K562 (cell line): ENCODE data around the gene TMEM209. TPM values are rescaled to one million over a fixed set of nuclear protein-coding genes. Genes with fewer than 3 reads are reported as not detected.

Experiments used
- ASH1L ChIP-seq: fragments of 450-650 bp; IDR thresholded peaks from 2 replicates; pipeline ENCODE4 v1.6.1; 2018; ENCODE audit warnings: borderline replicate concordance, mild to moderate bottlenecking, low read depth; ENCODE audit not compliant: partially characterized antibody
- EGR1 ChIP-seq: fragments of 450-650 bp; conservative IDR thresholded peaks from 2 replicates; pipeline ENCODE4 v1.6.1; 2017; ENCODE audit warnings: mild to moderate bottlenecking
- ESRRA ChIP-seq: fragments of 450-650 bp; IDR thresholded peaks from 2 replicates; pipeline ENCODE4 v1.6.1; 2014; ENCODE audit warnings: low read depth, mild to moderate bottlenecking, moderate library complexity, borderline replicate concordance
- HNRNPL ChIP-seq: fragments of 200-400 bp; formaldehyde crosslinking; IDR thresholded peaks from 2 replicates; pipeline ENCODE4 v1.6.1; 2017; ENCODE audit warnings: low read depth, mild to moderate bottlenecking, low read length
- JUND ChIP-seq, 2 experiments: IDR thresholded peaks; 2 replicates in 1 of 2; 3 replicates in 1 of 2; pipeline ENCODE4 v1.6.1; 2011; ENCODE audit warnings: borderline replicate concordance in 2 of 2, low read depth in 2 of 2, low read length in 2 of 2, improper control_type of control experiment in 1 of 2, missing biosample characterization in 1 of 2, missing genetic modification characterization in 1 of 2, missing genetic modification reagents in 1 of 2
- MTA3 ChIP-seq: fragments of 450-650 bp; formaldehyde crosslinking; IDR thresholded peaks from 2 replicates; pipeline ENCODE4 v1.6.1; 2017; ENCODE audit warnings: mild to moderate bottlenecking, borderline replicate concordance
- NFE2 ChIP-seq: IDR thresholded peaks from 2 replicates; pipeline ENCODE4 v1.6.1; 2014; ENCODE audit warnings: antibody characterized with exemption, low read depth
- SMARCA4 ChIP-seq: fragments of 450-650 bp; IDR thresholded peaks from 2 replicates; pipeline ENCODE4 v1.6.1; 2016
- SMARCA5 ChIP-seq: fragments of 450-650 bp; IDR thresholded peaks from 2 replicates; pipeline ENCODE4 v1.6.1; 2016
- SMARCE1 ChIP-seq: fragments of 450-650 bp; IDR thresholded peaks from 2 replicates; pipeline ENCODE4 v1.7.1; 2016; ENCODE audit warnings: mild to moderate bottlenecking
- ZKSCAN8 ChIP-seq: fragments of 200-800 bp; sonication (Bioruptor generic); IDR thresholded peaks from 2 replicates; pipeline ENCODE4 v1.6.1; 2016; ENCODE audit warnings: missing genetic modification characterization, missing compliant biosample characterization
- ZNF584 ChIP-seq: fragments of 200-800 bp; sonication (Bioruptor generic); IDR thresholded peaks from 2 replicates; pipeline ENCODE4 v1.6.1; 2016; ENCODE audit warnings: low read depth, mild to moderate bottlenecking, missing genetic modification characterization, missing compliant biosample characterization
- polyA plus RNA-seq, 8 experiments: library from polyadenylated mRNA; depleted of rRNA in 4 of 8; stranded (reverse) in 5 of 8; unstranded in 3 of 8; fragments of >200 nt; fragmentation: Nextera tagmentation in 2 of 8; fragmentation: Illumina TruSeq in 1 of 8; extraction: Ambion mirVana in 2 of 8; extraction: Trizol in 1 of 8; gene quantifications; 2 replicates each; pipeline versions ENCODE4 v1.2.1 to v1.2.3, GENCODE V29; 2011 to 2014; ENCODE audit warnings: inconsistent platforms in 1 of 8, missing spikeins in 1 of 8
- total RNA-seq, 7 experiments: library from RNA; depleted of rRNA in 6 of 7; stranded (reverse); fragments of >200 nt in 6 of 7; fragmentation: Illumina TruSeq in 2 of 7; extraction: Trizol in 2 of 7; gene quantifications; 2 replicates each; pipeline versions ENCODE4 v1.2.1 to v1.2.3, GENCODE V29; 2011 to 2021; ENCODE audit warnings: low replicate concordance in 1 of 7
- TF ChIP-seq, protein P1 (sequence below), 2 experiments: fragments of 450-650 bp; IDR thresholded peaks; 2 replicates each; pipeline ENCODE4 v1.6.1; 2018; ENCODE audit warnings: mild to moderate bottlenecking in 2 of 2, low read depth in 1 of 2; ENCODE audit not compliant: partially characterized antibody in 2 of 2
- TF ChIP-seq, protein P2 (sequence below): sonication (generic); formaldehyde crosslinking; IDR thresholded peaks from 2 replicates; pipeline ENCODE4 v1.8.0; 2023; ENCODE audit warnings: mild to moderate bottlenecking, missing genetic modification reagents
- TF ChIP-seq, protein P3 (sequence below), 2 experiments: fragments of 450-650 bp in 1 of 2; sonication (generic) in 1 of 2; formaldehyde crosslinking; conservative IDR thresholded peaks; 2 replicates each; pipeline versions ENCODE4 v1.4.0 to v1.8.1; 2020 to 2022; ENCODE audit warnings: mild to moderate bottlenecking in 1 of 2, missing genetic modification reagents in 1 of 2
- TF ChIP-seq, protein P4 (sequence below), 2 experiments: IDR thresholded peaks; 2 replicates each; pipeline ENCODE4 v1.6.1; 2011; ENCODE audit warnings: borderline replicate concordance in 1 of 2, control low read depth in 1 of 2, low read depth in 1 of 2, low read length in 1 of 2, mild to moderate bottlenecking in 1 of 2, mixed read lengths in 1 of 2, moderate library complexity in 1 of 2; ENCODE audit not compliant: insufficient read depth in 1 of 2, insufficient read length in 1 of 2, poor library complexity in 1 of 2, severe bottlenecking in 1 of 2; ENCODE audit errors: extremely low read depth in 1 of 2

The TMEM209 gene
- total and polyA plus RNA-seq, 9 of the 15 experiments (the other 6 are each of a cell fraction or from before 2014, with no cell fraction given): 36.8 to 116 (median 76.6) TPM

DNA sequence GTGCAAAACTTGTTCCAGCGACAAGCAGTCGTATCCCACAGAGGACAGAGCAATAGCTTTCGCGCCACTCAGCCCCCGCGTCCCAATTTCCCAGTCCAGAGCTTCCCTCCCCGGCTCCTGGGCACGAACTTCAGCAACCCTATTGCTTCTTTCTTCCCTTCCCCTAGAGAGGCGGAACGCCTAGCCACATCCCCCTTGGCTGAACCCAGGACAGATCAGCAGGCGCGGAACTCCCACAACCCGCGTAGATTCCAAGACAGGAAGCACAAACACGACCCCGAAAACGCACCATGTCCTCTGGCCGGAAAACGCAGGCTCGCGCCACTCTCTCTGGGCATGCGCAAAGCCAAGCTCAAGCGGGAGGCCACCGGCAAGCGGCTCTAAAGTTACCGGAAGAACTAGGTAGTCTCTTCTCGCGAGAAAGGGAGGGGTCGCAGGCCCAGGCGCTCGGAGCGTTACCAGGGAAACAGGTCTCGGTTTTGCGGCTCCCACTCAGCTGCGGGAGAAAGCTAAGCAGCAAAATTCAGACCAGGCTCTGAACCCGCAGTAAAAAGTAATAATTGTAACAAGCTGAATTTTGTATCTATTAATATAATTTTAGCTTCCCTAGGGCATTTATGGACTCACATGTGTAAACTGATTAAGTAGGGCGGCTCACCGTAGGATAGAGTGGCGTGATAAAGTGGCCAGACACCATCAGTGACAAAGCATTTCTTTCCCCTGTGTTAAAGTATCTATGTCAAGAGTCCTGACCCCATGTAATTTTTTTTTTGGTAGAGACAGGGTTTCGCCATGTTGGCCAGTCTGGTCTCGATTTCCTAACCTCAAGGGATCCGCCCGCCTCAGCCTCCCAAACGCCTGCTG, at the start of gene TMEM209 (continued):
- TF ChIP-seq SMARCE1 (peak; percentile 55), SMARCA5 (no peak), NFE2 (peak; percentile 94), ESRRA (peak; percentile 72; the same call in 1 of the 2 replicates), SMARCA4 (peak; percentile 2), EGR1 (peak; percentile 70), ASH1L (peak; percentile 52), JUND (IDR thresholded peaks at IDR 0.05; ENCODE audit: borderline replicate concordance, low read depth, low read length) (peak; percentile 65), JUND (tag; IDR thresholded peaks at IDR 0.05; ENCODE audit: borderline replicate concordance, low read depth, low read length) (no peak; the same call in 2 of the 3 replicates), ZKSCAN8 (CRISPR knock-in tag) (peak; percentile 20; the same call in 1 of the 2 replicates), MTA3 (peak; percentile 89; the same call in 1 of the 2 replicates), HNRNPL (no peak), ZNF584 (CRISPR knock-in tag) (no peak; the same call in 1 of the 2 replicates)
- TF ChIP-seq, protein P1, sequence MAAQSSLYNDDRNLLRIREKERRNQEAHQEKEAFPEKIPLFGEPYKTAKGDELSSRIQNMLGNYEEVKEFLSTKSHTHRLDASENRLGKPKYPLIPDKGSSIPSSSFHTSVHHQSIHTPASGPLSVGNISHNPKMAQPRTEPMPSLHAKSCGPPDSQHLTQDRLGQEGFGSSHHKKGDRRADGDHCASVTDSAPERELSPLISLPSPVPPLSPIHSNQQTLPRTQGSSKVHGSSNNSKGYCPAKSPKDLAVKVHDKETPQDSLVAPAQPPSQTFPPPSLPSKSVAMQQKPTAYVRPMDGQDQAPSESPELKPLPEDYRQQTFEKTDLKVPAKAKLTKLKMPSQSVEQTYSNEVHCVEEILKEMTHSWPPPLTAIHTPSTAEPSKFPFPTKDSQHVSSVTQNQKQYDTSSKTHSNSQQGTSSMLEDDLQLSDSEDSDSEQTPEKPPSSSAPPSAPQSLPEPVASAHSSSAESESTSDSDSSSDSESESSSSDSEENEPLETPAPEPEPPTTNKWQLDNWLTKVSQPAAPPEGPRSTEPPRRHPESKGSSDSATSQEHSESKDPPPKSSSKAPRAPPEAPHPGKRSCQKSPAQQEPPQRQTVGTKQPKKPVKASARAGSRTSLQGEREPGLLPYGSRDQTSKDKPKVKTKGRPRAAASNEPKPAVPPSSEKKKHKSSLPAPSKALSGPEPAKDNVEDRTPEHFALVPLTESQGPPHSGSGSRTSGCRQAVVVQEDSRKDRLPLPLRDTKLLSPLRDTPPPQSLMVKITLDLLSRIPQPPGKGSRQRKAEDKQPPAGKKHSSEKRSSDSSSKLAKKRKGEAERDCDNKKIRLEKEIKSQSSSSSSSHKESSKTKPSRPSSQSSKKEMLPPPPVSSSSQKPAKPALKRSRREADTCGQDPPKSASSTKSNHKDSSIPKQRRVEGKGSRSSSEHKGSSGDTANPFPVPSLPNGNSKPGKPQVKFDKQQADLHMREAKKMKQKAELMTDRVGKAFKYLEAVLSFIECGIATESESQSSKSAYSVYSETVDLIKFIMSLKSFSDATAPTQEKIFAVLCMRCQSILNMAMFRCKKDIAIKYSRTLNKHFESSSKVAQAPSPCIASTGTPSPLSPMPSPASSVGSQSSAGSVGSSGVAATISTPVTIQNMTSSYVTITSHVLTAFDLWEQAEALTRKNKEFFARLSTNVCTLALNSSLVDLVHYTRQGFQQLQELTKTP (IDR thresholded peaks at IDR 0.05; ENCODE audit: low read depth in 1 of 2, partially characterized antibody in 2 of 2): peak; percentile 69 to 82
- TF ChIP-seq, protein P2, sequence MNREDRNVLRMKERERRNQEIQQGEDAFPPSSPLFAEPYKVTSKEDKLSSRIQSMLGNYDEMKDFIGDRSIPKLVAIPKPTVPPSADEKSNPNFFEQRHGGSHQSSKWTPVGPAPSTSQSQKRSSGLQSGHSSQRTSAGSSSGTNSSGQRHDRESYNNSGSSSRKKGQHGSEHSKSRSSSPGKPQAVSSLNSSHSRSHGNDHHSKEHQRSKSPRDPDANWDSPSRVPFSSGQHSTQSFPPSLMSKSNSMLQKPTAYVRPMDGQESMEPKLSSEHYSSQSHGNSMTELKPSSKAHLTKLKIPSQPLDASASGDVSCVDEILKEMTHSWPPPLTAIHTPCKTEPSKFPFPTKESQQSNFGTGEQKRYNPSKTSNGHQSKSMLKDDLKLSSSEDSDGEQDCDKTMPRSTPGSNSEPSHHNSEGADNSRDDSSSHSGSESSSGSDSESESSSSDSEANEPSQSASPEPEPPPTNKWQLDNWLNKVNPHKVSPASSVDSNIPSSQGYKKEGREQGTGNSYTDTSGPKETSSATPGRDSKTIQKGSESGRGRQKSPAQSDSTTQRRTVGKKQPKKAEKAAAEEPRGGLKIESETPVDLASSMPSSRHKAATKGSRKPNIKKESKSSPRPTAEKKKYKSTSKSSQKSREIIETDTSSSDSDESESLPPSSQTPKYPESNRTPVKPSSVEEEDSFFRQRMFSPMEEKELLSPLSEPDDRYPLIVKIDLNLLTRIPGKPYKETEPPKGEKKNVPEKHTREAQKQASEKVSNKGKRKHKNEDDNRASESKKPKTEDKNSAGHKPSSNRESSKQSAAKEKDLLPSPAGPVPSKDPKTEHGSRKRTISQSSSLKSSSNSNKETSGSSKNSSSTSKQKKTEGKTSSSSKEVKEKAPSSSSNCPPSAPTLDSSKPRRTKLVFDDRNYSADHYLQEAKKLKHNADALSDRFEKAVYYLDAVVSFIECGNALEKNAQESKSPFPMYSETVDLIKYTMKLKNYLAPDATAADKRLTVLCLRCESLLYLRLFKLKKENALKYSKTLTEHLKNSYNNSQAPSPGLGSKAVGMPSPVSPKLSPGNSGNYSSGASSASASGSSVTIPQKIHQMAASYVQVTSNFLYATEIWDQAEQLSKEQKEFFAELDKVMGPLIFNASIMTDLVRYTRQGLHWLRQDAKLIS (CRISPR knock-in tag): peak; percentile 46
- TF ChIP-seq, protein P3, sequence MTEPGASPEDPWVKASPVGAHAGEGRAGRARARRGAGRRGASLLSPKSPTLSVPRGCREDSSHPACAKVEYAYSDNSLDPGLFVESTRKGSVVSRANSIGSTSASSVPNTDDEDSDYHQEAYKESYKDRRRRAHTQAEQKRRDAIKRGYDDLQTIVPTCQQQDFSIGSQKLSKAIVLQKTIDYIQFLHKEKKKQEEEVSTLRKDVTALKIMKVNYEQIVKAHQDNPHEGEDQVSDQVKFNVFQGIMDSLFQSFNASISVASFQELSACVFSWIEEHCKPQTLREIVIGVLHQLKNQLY (CRISPR knock-in tag; conservative IDR thresholded peaks at IDR 0.05): no peak
- TF ChIP-seq, protein P4, sequence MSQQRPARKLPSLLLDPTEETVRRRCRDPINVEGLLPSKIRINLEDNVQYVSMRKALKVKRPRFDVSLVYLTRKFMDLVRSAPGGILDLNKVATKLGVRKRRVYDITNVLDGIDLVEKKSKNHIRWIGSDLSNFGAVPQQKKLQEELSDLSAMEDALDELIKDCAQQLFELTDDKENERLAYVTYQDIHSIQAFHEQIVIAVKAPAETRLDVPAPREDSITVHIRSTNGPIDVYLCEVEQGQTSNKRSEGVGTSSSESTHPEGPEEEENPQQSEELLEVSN (IDR thresholded peaks at IDR 0.05; ENCODE audit: borderline replicate concordance in 1 of 2, extremely low read depth in 1 of 2, insufficient read depth in 1 of 2, insufficient read length in 1 of 2, low read depth in 1 of 2, low read length in 1 of 2, poor library complexity in 1 of 2, severe bottlenecking in 1 of 2): peak; percentile 34 to 46
